8988T (cell line): ENCODE results near the gene MMP27.

Source experiments
- DNase-seq: peaks from one replicate; pipeline ENCODE4 v3.0.0; 2011

MMP27 gene

DNA sequence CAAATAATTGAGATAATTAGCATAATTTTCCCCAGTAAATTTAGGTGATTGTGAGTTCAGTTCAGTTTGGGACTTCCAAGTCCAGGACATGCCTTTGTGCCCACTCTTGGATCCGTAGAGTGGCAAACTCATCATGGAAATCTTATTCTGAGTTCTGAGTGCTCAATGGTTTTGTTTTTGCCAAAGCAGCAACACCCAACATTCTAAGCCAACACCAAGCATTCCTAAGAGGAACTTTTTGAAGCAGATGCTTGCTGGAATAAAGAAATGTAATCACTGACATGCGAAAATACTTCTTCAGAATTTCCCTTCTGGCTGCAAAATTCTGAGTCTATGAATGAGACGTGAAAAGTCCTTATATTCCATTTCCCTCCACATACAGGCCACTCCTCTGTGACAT is 10.4 kb downstream of the MMP27 start:
- DNase-seq: no peak

DNA sequence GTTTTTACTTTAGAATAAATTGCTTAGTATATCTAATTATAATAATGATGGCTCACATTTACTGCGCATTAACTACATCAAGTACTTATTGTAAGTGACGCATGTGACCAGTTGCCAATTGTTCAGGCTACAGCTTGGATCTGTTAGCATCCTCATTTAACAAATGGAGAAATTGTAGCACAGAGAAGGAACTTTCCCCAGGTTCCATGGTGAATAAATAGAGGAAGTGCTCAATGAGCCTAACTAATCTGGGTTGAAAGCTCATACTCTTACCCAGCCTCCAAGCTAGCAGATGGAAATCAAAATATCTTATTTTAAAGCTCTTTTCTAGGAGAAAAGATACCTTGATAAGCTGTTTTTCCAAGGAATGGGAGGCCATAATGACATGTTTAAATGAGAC is 19.8 kb downstream of the MMP27 start:
- no peak for DNase-seq

DNA sequence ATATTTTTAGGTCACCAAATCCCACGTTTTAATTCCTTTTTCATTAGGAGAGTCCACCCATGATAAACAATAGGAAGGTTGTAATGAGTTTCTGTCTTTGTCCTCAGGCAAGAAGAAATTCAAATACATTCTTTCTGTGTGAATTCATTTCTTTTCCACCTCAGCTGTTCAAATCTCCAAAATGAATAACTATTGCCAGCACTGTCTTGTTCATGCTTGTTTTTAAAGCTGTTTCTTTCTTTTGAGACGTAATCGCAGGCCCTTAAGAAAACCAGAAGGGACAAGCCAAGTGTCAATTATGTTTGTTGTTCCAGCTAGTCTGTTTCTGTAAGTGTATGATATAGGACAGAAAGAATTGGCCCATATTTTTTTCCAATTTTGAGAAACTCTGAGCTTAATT is 20.2 kb downstream of the MMP27 start:
- no peak for DNase-seq

DNA sequence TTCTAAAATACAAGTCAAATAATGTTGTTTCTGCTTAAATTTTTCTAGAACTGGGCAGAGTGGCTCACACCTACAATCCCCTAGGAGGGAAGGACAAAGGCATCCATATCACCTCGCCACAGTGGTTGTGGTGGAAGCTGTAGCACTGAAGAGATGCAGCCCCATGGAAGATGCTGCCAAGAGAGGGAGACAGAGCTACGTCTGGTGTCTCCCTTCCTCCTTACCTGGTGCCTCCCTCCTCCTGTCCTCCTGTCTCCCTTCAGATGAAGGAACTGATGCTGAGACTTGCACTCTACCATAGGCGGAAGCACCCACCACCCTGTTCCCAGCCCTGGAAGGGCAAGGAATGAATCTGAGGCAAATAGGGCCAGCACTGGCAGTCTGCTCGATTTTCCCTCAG is 22.3 kb downstream of the MMP27 start:
- DNase-seq: no peak

DNA sequence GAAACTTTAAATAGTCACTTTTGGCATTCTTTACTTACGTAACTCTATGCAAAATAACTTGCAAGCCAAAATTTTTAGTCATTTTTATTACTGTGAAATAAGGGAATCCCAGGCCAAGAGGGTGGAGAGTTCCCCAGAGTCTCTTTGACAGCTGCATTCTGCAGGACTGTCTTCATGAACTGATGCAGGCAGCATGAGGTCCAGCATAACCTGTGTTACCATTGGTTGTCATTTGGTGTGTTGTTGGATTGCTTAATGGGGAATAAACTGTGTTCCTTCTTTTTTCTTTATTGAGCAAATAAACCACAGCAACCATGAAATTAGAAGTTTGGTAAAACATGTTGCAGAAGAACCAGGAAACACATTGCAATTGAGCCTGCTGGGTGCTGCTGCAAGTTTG is 24.6 kb downstream of the MMP27 start:
- DNase-seq: no peak

DNA sequence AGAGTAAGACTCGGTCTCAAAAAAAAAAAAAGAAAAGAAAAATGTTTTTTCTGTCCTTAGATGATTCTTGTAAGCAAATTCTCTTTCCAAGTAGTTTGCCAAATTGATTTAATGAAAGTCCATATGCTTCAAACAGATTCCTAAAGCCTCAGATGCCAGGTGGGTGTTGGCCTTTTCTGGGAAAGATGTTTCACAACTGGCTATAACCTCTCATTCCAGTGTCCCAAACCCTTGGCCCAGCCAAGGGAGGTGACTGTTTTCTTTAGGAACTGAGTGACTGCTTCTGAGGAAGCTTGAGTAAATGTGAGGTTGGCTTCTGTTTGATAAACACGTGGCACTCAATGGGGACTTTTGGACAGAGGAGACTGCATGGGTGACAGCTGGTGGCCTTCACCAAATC is 27.5 kb downstream of the MMP27 start:
- DNase-seq: no peak

DNA sequence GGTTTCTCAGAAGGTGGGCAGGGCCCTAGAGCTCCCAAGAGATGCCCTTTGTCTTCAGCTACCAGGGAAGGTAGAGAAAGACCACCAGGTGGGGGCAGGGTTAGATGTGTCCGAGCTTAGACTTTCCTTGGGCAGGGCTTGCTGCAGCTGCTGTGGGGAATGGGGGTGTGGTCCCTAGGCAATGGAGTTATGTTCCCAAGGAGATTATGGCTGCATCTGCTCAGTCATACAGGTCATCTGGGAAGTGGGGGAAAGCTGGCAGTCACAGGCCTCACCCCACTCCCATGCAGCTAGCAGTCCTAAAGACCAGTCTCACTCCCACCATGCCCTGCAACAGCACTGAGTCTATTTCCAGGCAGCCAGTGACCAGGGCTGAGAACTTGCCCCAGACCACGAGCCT is 29.5 kb downstream of the MMP27 start:
- DNase-seq: no peak

DNA sequence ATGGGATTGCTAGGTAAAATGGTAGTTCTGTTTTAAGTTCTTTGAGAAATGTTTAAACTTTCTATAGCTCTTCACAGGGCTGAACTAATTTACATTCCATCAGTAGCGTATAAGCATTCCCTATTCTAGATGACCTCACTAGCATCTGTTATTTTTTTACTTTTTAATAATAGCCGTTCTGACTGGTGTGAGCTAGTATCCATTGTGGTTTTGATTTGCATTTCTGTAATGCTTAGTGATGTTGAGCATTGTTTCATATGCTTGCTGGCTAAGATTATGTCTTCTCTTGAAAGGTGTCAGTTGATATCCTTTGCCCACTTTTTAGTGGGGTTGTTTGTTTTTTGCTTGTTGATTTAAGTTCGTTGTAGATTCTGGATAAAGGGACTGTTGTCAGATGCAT is 35.9 kb downstream of the MMP27 start:
- no peak for DNase-seq

DNA sequence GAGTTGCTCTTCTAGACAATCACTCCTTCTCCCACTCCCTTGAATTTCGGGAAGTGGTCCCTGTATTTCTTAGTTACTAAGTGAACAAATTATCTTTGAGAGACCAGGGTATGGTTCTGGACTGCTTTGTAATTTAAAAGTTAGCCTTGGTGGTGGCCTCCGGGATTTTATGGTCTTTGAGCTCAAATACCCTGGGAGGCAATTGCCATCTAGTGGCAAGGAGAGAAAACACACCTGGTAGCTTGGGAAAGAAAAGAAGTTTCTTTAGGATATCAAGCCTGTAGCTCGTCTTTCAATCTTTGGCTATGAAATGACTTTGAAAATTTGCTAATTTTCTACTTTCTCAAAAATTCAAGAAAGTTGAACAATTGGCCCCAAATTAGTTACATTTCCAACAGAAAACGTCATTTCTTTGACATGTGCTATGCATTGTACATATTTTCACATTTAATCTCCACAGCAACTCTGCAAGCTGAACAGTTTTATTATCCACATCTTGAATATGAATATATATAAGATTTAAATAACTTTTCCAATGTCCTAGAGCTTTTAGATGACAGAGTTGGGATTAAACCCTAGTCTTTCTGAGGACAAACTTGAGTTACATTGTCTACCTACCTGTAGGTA is 39.1 kb downstream of the MMP27 start:
- peak; percentile 21 for DNase-seq

DNA sequence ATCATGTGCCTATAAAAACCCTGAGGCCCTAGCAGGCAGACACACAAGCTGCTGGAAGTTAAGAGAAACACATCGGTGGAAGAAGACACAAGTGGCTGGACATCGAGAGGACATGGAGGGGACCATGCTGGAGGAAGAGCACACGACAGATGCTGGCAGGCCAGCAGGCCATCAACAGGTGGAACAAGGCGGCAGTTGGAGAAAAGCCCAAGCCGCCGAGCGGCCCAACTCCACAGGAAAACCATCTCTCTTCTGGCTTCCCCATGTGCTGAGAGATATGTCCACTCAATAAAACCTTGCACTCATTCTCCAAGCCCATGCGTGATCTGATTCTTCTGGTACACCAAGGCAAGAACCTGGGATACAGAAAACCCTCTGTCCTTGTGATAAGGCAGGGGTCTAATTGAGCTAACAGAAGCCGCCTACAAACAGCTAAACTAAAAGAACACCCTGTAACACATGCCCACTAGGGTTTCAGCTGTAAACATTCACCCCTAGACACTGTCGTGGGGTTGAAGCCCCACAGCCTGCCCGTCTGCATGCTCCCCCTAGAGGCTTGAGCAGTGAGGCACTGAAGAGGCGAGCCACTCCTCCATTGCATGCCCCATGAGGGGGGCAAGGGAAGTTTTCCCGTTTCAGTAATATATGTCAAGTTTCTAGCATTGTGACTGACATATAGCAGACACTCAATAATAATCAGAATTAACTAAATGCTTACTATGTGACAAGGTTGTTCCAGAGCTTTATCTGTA is 41.4 kb downstream of the MMP27 start:
- no peak for DNase-seq

DNA sequence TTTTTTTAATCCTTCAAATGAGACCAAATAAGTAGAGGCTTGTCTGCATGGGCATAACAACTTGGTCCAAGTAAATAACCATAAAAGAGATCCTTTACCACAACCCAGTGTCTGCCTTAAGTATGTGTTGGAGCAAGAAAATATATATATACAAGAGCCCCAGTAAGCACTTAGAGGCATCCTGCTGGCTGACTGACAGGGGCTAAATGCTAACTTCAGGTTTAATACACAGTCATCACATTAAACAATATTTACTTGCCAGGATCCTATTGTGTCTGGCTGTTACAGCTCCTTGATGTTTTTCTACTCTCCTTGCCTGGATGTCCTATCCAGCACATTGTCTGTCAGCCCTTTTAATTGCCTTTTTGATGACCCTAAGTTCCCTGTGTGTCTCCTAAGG is 43.0 kb downstream of the MMP27 start:
- no peak for DNase-seq

DNA sequence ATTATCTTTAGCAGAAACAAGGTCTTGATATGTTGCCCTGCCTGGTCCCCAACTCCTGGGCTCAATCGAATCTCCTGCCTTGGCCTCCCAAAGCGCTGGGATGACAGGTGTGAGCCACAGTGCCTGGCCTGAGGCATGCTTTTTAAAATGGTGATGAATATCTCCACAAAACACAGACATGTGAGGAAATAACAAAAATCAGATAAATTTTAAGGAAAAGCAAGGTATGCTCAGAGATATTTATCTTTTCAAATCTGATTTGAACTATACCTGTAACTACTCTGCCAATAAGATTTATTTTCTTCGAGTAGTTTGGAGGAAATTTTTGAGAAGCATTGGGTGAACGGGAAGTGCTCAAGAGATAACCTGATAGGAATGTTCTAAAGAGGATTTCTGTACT is 44.5 kb downstream of the MMP27 start:
- no peak for DNase-seq

DNA sequence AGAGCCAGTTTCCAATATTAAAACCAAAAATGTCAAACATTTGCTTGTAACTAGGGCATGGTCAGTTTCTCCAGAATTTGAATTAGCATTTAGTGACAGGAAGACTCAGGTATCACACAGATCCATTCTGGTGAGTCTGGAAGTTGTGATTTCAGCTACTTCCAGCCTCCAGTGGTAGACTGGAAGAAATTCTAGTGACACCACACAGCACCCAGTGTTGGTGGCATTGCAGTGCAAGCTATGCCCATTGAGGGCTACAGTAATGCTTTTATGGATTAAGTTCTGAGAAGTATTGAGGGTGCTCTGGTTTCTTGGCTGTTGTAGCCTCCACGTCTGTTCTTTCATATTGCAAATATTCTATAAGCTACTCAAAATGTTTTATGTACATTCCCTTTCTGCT is 49.0 kb downstream of the MMP27 start:
- no peak for DNase-seq

DNA sequence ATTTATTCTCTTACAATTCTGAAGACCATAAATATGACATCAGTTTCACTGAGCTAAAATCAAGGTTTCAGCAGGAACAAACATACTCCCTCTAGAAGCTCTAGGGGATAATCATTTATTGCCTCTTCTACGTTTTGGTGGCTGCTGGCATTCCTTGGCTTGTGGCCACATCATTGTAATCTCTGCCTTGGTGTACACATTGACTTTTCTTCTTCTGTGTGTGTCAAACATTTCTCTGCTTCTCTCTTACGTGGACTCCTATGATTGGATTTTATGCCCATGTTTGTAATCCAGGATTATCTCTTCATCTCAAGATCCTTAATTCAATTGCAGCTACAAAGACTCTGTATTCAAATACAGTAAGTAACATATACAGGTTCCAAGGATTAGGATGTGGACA is 50.0 kb downstream of the MMP27 start:
- DNase-seq: no peak

DNA sequence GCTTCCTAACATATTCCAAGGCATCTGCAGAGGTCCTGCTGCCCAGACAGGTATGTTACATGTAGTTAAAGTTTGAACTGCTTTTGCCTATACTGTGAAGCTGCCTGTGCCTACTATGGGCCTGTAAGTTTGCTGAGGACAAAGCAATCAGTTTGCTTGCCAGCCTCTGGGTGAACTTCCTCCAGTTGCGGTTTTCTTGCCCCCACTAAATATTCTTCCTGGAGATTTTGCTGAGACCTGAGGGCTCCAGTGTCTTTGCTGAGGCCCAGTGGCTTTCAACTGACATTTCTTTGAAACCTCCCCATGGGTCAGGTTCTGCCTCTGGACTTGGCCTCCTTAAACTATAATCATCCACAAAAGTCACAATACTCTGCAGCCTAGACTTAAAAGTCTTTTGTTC is 50.8 kb downstream of the MMP27 start:
- no peak for DNase-seq

DNA sequence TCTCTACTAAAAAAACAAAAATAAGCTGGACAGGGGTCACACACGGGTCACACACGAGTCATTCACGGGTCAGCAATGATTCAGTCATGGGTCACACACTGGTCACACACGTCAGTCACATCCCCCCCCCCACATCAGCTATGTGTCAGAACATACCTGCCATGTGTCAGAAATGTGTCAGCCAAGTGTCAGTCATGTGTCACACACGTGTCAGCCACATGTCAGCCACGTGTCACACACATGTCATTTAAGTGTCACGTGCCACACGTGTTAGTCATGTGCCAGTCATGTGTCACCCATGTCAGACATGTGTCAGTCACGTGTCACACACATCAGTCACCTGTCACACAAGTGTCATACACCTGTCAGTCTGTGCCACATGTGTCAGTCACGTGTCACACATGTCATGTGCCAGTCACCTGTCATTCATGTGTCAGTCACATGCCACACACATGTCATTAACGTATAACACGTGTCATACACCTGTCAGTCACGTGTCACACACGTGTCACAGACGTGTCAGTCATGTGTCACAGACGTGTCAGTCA is 51.8 kb downstream of the MMP27 start:
- DNase-seq: no peak

DNA sequence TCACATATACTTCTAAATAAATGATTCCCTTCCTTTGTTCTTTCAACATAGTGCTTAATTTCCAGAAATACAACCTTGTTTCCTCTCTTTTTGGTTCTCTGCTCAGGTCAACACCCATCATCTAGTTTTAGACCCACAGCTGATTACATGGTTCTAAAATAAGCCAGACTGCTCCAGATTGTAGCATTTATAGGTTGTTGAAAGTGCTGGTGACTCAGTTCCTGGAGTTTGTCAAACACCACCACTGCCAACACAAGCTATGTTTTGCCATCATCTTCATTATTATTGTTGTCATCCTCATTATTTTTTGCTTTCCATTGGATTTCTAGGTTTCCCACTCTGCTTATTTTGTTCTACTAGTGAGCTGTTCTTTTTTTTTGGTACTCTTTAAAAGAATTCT is 58.1 kb downstream of the MMP27 start:
- no peak for DNase-seq

DNA sequence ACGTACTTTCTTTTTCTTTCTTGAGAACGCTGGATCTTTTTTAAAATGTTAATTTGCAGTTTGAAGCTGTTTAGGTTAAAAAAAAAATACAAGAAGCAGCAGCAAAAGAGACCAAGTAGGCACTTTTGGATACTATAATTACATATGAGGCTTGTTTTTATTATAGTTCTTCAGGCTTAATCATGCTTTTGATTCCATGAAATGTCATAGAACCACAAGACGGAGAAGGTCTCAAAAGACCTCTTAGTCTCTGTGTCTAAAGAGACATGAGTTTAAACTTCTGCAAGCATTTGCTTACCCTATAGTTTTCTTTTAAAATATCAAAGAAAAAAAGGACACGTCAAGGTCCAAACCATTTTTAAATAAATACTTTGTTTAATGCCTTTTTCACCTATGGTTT is 61.6 kb downstream of the MMP27 start:
- DNase-seq: no peak
